Astrocyte of the spinal cord (primary cell): ENCODE measurements around the gene SHISA9.

Source experiments
- DNase-seq: peaks from one replicate; pipeline ENCODE4 v3.0.0; 2011; ENCODE audit warnings: low read depth, low spot score
- H3K4me3 ChIP-seq: 2 replicates; pipeline ENCODE4 v1.5.1; 2011; ENCODE audit warnings: low read depth, mild to moderate bottlenecking, low read length, moderate library complexity
- in situ Hi-C: cut with HindIII; loops from 2 replicates; pipeline ENCODE4 v1.10.0; 2017; ENCODE audit warnings: low sequenced_read_pairs
- TF ChIP-seq, protein P1 (sequence below): IDR thresholded peaks from 2 replicates; pipeline ENCODE4 v1.5.1; 2012; ENCODE audit warnings: low read depth, mild to moderate bottlenecking, low read length, inconsistent platforms

Gene SHISA9

GRCh38 chr16:12976496-12976895 is 75.1 kb downstream of the SHISA9 start:
- in situ Hi-C loops: no loop called here
- DNase-seq: no peak
- TF ChIP-seq, protein P1, sequence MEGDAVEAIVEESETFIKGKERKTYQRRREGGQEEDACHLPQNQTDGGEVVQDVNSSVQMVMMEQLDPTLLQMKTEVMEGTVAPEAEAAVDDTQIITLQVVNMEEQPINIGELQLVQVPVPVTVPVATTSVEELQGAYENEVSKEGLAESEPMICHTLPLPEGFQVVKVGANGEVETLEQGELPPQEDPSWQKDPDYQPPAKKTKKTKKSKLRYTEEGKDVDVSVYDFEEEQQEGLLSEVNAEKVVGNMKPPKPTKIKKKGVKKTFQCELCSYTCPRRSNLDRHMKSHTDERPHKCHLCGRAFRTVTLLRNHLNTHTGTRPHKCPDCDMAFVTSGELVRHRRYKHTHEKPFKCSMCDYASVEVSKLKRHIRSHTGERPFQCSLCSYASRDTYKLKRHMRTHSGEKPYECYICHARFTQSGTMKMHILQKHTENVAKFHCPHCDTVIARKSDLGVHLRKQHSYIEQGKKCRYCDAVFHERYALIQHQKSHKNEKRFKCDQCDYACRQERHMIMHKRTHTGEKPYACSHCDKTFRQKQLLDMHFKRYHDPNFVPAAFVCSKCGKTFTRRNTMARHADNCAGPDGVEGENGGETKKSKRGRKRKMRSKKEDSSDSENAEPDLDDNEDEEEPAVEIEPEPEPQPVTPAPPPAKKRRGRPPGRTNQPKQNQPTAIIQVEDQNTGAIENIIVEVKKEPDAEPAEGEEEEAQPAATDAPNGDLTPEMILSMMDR: no peak

DNA sequence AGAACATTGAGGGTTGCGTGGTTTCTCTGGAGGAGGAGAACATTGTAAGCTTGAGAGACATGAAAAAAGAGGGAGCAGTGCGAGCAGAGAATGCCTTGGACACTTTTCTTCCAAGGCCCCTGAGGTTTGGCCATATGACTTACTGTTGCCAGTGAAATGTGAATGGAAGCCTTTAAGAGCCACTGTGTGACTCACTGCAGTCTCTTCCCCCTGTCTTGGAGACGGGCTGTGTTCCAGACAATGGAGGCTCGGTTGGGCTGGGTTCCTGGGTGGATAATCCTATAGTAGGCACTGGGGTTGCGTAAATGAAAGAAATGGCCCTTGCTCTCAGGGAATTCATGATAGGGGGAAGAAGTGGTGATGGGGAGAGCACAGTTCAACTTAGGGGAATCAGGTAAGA is 75.5 kb downstream of the SHISA9 start:
- TF ChIP-seq, protein P1: no peak
- DNase-seq: no peak
- H3K4me3 ChIP-seq: no peak overlapping the region
- in situ Hi-C loops: no loop called here

More at GRCh38 chr16:12976496-12976895, 75.1 kb downstream of the SHISA9 start:
- no peak overlapping the region for H3K4me3 ChIP-seq

DNA sequence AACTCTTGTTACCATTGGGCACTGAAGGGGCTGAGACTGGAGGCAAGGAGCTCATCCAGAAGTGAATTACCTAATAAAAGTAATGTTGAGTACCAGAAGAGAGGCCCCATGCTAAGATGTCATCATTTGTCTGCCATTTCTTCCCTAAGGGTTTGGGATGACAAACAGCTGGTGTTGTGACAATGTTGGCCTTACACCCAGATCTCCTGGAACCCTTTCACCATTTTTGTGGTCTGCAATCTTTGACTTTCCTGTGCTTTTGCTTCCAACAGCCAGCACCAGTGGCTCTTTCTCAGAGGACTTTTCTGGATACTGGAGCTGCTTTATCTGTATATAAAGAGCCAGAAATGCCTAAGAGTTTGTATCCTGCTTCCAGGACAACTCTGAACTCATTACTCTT is 84.1 kb downstream of the SHISA9 start:
- DNase-seq: no peak
- TF ChIP-seq, protein P1: no peak
- in situ Hi-C loops: no loop called here
- no peak overlapping the region for H3K4me3 ChIP-seq

GRCh38 chr16:12988071-12988470 is 86.7 kb downstream of the SHISA9 start:
- no peak overlapping the region for H3K4me3 ChIP-seq
- TF ChIP-seq, protein P1: no peak
- in situ Hi-C loops: no loop called here
- no peak for DNase-seq

DNA sequence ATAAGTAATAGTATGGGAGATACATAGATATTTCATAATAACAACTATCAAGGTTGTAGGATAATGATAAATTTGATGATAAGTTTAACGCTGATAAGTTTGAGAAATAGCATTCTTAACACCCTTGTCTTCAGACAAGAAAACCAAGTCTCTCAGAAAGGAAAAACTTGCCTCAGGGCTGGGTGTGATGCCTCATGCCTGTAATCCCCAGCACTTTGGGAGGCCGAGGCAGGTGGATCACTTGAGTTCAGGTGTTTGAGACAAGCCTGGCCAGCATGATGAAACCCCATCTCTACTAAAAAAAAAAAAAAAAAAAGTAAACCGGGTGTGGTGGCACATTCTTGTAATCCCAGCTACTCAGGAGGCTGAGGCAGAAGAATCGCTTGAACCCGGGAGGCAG is 90.7 kb downstream of the SHISA9 start:
- H3K4me3 ChIP-seq: no peak overlapping the region
- no peak for DNase-seq
- in situ Hi-C loops: no loop called here
- TF ChIP-seq, protein P1: no peak

GRCh38 chr16:12994402-12994801 is 93.0 kb downstream of the SHISA9 start:
- TF ChIP-seq, protein P1: no peak
- H3K4me3 ChIP-seq: no peak overlapping the region
- no peak for DNase-seq
- in situ Hi-C loops: no loop called here

DNA sequence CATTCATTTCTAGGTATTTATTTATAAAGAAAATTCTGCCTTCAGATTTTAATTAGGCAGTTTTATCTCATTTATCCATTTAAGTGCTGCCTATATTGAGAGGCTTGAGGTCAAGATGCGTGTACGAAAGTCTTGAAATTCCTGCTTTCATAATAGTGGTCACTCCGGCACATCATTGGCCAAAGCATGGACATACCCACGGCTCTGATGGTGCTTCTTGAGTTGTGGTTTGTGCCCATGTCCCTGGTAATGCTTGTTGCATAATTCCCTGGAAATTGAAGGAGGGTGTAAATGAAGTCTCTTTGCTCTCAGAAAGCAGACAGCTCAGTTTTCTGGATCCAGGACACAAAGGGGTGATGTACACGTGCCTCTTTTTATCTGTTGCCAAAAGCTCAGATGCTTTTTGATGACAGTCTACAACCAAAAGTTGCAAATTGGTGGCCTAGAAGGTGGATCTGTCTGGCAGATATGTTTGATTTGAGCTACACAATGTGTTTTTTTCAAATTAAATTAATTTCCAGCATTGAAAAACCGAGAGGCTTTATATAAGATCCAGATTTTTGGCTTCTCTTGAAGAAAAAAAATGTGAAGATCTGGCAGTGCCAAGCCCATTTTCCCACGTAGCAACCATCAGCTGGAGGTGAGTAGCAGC is 94.4 kb downstream of the SHISA9 start:
- no peak for DNase-seq
- in situ Hi-C loops: no loop called here
- no peak overlapping the region for H3K4me3 ChIP-seq
- TF ChIP-seq, protein P1: no peak
